Measurements from ENCODE around the gene RHBDL3. TPM values are rescaled to one million over a fixed set of nuclear protein-coding genes. Genes with fewer than 3 reads are reported as not detected.

Gene RHBDL3
- total RNA-seq, 1 experiment from 2014 or later, result 12.5 TPM

DNA sequence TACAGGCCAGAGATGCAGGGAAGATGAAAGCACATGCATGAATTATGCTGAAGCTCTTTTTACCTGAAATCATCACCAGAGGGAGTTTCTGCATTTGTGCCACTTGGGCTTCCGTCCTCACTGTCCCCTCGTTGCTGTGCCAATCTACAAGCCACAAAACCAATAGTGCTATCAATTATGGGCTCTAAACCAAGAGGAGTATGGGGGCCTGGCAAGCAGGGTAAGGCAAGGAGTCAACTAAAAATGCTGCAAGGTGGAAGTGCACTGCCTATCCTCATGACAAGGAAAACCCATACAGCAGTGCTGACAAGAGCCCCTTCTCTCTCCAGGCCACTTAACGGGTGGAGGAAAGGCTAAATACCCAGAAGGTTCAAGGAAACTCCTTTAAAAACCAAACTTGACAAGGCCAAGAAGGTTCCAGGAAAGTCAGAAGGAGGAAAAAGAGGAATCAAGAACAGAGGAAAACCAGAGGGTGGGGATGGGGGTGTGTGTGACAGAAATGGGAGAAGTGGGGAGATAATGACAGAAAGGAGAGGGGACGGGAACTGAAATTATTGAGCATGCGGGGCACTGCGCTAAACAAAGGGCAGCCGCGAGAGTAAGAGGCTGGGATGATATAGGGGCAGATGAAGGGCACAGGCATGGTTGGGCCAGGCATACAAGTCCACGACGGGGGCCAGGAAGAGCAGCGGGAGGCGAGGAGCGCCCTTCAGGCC, 75.7 kb downstream of the RHBDL3 start:
- H3K9ac ChIP-seq (ENCODE audit: extremely low read depth, insufficient read length, low read length), result peak overlapping the region; percentile 71
- no peak overlapping the region for H4K91ac ChIP-seq (ENCODE audit: insufficient read length, low read depth, low read length)
- H3K79me2 ChIP-seq (ENCODE audit: insufficient read depth, low read length), result no peaks in the 10 kb centered on the region
- no CpG with 5 or more reads among the region's 13 CpGs for WGBS (ENCODE audit: extremely low coverage, insufficient read length, low lambda C conversion rate)
- 0 out of 2 replicates have a peak overlapping the region, but pooled peaks have one; percentile 26 for H3K14ac ChIP-seq (ENCODE audit: insufficient read depth, low read length)
- H2AK5ac ChIP-seq (ENCODE audit: insufficient read length, low read length), result no peak overlapping the region
- Mint-ChIP-seq H3K4me1 (peaks cover 11 to 16% of the 10 kb centered on the region in 2 experiments), H3K36me3 (ENCODE audit: insufficient read depth in 1 of 3, low read depth in 3 of 3) (peaks cover 2 to 30% (median 25%) of the 10 kb centered on the region in 3 experiments; a peak in 6 of 7 replicates), H3K27me3 (ENCODE audit: low read depth) (no peaks in the 10 kb centered on the region), H3K4me3 (peak overlapping the region; percentile 96 to 99), H3K27ac (peak overlapping the region; percentile 92 to 99 (median 97)), H3K9me3 (no peaks in the 10 kb centered on the region)
- no peak overlapping the region for H3K23ac ChIP-seq (ENCODE audit: insufficient read length, low read depth, low read length)
- no peak overlapping the region for H3T11ph ChIP-seq (ENCODE audit: low read length)
- no peak overlapping the region for H2BK12ac ChIP-seq (ENCODE audit: insufficient read length, low read depth, low read length)
- no peak overlapping the region for H3K18ac ChIP-seq (ENCODE audit: insufficient read length, low read depth, low read length)
- H4K8ac ChIP-seq (replicated peaks; ENCODE audit: insufficient read length, low read depth, low read length), result no peak overlapping the region
- H3K4ac ChIP-seq (ENCODE audit: low read depth, low read length), result no peak overlapping the region
- H2BK20ac ChIP-seq (ENCODE audit: low read depth, low read length, poor library complexity, severe bottlenecking), result no peak overlapping the region
- H4K5ac ChIP-seq (ENCODE audit: insufficient read length, low read depth, low read length), result no peak overlapping the region
- H2BK5ac ChIP-seq (ENCODE audit: insufficient read length, low read length), result no peak overlapping the region
- H3K56ac ChIP-seq (ENCODE audit: insufficient read length, low read depth, low read length), result no peak overlapping the region
- H3K23me2 ChIP-seq (ENCODE audit: insufficient read length, low read depth, low read length, poor library complexity, severe bottlenecking), result peaks cover 4% of the 10 kb centered on the region
- H2BK15ac ChIP-seq (ENCODE audit: low read depth, low read length), result no peak overlapping the region
- no peak for DNase-seq
- H3K79me1 ChIP-seq (ENCODE audit: insufficient read depth, low read depth, low read length, poor library complexity, severe bottlenecking), result no peaks in the 10 kb centered on the region
- H3K4me1 ChIP-seq (ENCODE audit: insufficient read depth, low read length), result peaks cover 3% of the 10 kb centered on the region; the same call in 1 of the 2 replicates
- no peaks in the 10 kb centered on the region for H3K27me3 ChIP-seq (ENCODE audit: insufficient read depth, low read length)
- no peak overlapping the region for H2AFZ ChIP-seq (ENCODE audit: low read length)
- H3K9me3 ChIP-seq (ENCODE audit: control insufficient read depth, low read depth, low read length), result no peaks in the 10 kb centered on the region
- no peak overlapping the region for H2BK120ac ChIP-seq (ENCODE audit: low read depth, low read length, poor library complexity, severe bottlenecking)
- H3K27ac ChIP-seq (ENCODE audit: insufficient read length, low read depth, low read length), result no peak overlapping the region
- no peaks in the 10 kb centered on the region for H4K20me1 ChIP-seq (ENCODE audit: control insufficient read depth, insufficient read depth, insufficient read length)
- TF ChIP-seq CTCF (conservative IDR thresholded peaks at IDR 0.05), result no peak; the same call in 2 of the 3 replicates
- H3K4me2 ChIP-seq (ENCODE audit: insufficient read depth, insufficient read length, low read length), result peak overlapping the region; percentile 41
